ENCODE measurements around the gene ZNF622.

Gene ZNF622, protein sequence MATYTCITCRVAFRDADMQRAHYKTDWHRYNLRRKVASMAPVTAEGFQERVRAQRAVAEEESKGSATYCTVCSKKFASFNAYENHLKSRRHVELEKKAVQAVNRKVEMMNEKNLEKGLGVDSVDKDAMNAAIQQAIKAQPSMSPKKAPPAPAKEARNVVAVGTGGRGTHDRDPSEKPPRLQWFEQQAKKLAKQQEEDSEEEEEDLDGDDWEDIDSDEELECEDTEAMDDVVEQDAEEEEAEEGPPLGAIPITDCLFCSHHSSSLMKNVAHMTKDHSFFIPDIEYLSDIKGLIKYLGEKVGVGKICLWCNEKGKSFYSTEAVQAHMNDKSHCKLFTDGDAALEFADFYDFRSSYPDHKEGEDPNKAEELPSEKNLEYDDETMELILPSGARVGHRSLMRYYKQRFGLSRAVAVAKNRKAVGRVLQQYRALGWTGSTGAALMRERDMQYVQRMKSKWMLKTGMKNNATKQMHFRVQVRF

DNA sequence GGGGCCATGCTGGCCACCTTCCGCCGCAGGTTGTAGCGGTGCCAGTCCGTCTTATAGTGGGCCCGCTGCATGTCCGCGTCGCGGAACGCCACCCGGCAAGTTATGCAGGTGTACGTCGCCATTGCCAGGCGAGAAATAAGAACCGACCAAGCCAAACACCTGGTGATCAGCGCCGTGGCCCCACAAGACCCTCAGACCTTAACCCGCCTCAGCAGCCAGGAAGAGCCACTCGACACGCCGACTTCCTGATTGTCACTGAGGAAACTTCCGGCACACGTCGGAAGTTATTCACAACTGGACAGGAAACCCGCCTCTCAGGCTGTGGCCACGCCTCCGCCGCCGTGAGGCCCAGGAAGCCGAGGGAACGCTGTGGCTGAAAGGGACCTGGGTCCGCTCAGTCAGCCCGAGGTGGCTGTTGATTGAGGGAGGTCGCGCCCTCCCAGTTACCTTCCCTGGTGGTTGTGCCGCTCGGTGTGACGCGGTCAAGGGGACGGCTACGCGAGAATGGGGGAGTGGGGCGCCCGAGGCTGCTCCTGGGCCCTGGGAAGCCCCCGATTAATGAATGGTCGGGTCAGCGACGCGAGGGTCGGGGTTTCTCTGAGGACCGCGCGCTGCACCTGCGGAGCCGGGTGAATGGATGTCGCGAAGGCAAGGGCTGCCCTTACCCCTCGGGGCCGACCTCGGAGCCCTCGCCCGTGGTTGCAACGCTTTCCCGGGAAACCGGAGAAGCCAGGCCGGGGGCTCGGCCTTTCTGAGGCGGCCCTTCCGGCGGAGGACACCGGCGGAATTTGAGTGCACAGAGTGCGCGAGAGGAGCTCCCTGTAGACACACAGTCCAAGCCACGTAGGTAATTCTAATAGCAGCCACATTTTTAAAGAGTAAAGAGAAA lies at the start of gene ZNF622:
TSS of gene ZNF622 (minus strand) at position 257 of the 889 bp plus-strand sequence. CDS start at position 122, 135 bp downstream.
- DNase-seq, result peak; percentile 87

GRCh38 chr5:16510098-16510497 lies 44.5 kb upstream of the ZNF622 start:
- no peak for DNase-seq

- DNase-seq, result no peak
These were observed 43.3 kb upstream of the ZNF622 start for GRCh38 chr5:16508730-16509531.

- DNase-seq, result no peak
These were observed 42.1 kb upstream of the ZNF622 start for GRCh38 chr5:16507716-16508115.

- no peak for DNase-seq
These were observed 40.3 kb upstream of the ZNF622 start for GRCh38 chr5:16505904-16506303.

- DNase-seq, result no peak
These were observed 39.7 kb upstream of the ZNF622 start for GRCh38 chr5:16505140-16505891.

- no peak for DNase-seq
These were observed 39.0 kb upstream of the ZNF622 start for GRCh38 chr5:16504571-16504970.

DNA sequence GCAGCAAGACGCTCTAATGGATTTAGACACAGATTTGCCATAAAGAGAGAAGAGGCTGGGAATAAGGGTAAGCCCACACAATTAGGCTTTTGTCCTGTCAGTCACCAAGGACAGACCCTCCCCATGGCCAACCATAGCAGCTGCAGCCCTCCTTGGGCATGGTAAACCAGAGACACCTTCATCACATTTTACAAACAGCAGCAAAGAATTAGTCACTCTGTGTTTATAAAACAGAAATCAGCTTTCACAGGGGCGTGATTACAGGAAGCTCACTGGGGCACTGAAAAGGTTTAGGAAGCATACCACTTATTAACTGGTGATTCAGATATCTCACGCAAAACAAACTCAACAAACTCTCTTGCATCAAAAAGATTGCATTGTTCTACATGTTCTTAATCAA lies 37.3 kb upstream of the ZNF622 start:
- no peak for DNase-seq

- no peak for DNase-seq
These were observed 34.4 kb upstream of the ZNF622 start for GRCh38 chr5:16500024-16500423.

DNA sequence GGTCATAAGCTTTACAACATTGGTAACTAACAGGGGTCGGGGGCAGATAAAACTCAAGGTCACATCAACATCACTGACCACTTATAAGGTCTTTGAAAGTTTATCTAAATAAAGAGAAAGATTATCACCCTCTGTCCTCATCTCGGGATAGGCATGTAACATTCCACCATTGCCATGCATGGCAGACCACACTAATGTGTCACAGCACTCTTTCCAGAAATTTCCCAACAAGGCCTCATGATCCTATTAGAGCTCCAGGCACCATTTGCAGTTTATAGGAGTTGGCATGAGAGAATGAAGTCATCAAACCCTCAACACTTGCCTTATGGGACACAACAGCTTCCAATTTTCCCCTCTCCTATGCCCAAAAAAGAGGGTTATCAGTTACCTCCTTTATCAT lies 31.9 kb upstream of the ZNF622 start:
- no peak for DNase-seq

- no peak for DNase-seq
These were observed 27.7 kb upstream of the ZNF622 start for GRCh38 chr5:16493261-16493660.

- DNase-seq, result no peak
These were observed 27.0 kb upstream of the ZNF622 start for GRCh38 chr5:16492398-16493140.

GRCh38 chr5:16490911-16491310 lies 25.3 kb upstream of the ZNF622 start:
- no peak for DNase-seq

- no peak for DNase-seq
These were observed 23.8 kb upstream of the ZNF622 start for GRCh38 chr5:16489322-16489791.

GRCh38 chr5:16487456-16487855 lies 21.9 kb upstream of the ZNF622 start:
- no peak for DNase-seq

GRCh38 chr5:16486711-16487111 lies 21.1 kb upstream of the ZNF622 start:
- DNase-seq, result no peak

GRCh38 chr5:16485656-16486055 lies 20.1 kb upstream of the ZNF622 start:
- DNase-seq, result no peak

GRCh38 chr5:16484081-16484480 lies 18.5 kb upstream of the ZNF622 start:
- DNase-seq, result no peak

DNA sequence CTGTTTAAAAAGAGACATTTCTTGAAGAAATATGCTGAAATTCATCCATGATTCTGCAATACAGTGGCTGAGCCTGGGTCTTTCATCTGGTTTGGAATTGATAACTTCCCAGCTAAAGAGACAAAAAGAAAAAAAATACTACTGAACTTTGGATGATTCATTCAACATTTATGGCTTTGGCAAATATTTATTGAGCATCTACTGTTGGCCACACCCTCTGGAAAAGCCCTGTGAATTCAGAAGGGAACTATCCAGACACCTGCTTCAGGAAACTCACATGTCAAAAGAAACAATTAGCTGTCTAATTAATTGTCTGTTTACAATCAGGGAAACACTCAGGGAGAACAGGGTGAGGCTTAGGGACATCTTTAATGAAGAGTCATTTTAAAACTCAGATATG lies 17.8 kb upstream of the ZNF622 start:
- DNase-seq, result no peak

GRCh38 chr5:16482891-16483290 lies 17.3 kb upstream of the ZNF622 start:
- DNase-seq, result no peak

GRCh38 chr5:16480821-16481538 lies 15.4 kb upstream of the ZNF622 start:
- no peak for DNase-seq
